Measurements from ENCODE around the gene AGPAT1. TPM values are rescaled to one million over a fixed set of nuclear protein-coding genes. Genes with fewer than 3 reads are reported as not detected.
A peak's percentile ranks its signal among the peaks of the same experiment; 100 is the strongest.
"Not testable (repeated sequence)": the region's sequence is repeated elsewhere in the genome, so short reads cannot be mapped to it uniquely, and the experiment has no call there.

Gene AGPAT1
- total RNA-seq, 2 donors from 2014 or later: 22.7 to 54.2 TPM

DNA sequence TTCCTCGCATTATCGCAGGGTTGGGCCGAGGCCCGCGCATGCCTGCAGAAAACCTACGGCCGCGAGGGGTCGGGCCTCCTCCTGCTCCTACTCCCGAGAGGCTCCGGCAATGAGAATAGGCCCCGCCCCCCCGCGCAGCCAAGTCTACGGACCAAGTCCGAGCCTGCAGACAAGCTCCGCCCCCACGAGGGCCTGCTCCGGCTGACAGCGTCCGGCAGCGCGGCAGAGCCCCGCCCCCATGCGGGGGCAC lies 19.7 kb upstream of the AGPAT1 start:
- Mint-ChIP-seq H3K27ac (peak overlapping the region; percentile 94), H3K36me3 (ENCODE audit: low read depth) (peaks cover 7% of the 10 kb centered on the region), H3K27me3 (no peaks in the 10 kb centered on the region), H3K4me1 (peaks cover 42% of the 10 kb centered on the region), H3K4me3 (peak overlapping the region; percentile 92)
- ATAC-seq (peak; percentile 83), DNase-seq (peak; percentile 96 to 100 (median 99))
- H3K9me3 ChIP-seq (ENCODE audit: control insufficient read depth, low read length, poor library complexity, severe bottlenecking): no peaks in the 10 kb centered on the region

DNA sequence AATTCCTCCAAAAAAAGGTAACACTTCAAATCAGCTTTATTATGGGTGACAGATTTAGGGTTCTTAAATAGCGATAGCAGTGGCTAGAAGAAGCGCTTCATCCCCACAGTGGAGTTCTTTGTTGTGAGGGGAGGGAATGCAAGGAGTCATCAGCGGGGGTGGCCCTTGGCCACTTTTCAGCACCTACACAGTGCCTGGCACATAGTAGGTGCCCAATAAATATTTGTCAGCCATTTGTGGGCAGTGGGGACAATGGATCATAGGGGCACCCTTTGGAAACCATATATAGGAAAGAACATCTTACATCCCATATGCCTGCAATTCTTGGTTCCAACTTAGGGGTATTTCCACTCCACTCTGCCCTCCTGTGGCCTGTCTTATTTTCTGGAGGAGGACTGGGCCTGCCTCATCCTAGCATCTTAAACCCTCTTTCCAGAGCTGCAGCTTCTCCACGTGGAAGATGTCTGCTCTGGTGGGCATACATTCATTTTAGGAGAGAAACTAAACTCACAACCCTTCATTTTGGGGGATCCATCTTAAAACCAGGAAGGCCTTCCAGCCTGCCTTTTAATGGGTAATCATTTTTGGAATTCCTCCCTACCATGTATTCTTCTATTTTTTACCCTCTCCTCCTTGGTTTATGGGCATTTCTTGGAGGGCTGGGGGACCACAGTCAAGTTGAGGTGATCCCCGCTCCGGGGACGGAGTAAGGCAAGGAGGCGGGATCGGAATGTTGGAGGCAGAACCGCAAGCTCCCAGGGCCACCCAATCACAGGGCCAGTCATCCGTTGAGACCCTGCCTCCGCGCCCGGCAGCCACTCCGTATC lies 19.2 kb upstream of the AGPAT1 start:
- Mint-ChIP-seq H3K4me1 (peaks cover 42% of the 10 kb centered on the region), H3K4me3 (peak overlapping the region; percentile 92), H3K36me3 (ENCODE audit: low read depth) (peaks cover 7% of the 10 kb centered on the region), H3K27ac (peak overlapping the region; percentile 94), H3K27me3 (no peaks in the 10 kb centered on the region)
- ATAC-seq: no peak
- no peak for DNase-seq
- H3K9me3 ChIP-seq (ENCODE audit: control insufficient read depth, low read length, poor library complexity, severe bottlenecking): no peaks in the 10 kb centered on the region

DNA sequence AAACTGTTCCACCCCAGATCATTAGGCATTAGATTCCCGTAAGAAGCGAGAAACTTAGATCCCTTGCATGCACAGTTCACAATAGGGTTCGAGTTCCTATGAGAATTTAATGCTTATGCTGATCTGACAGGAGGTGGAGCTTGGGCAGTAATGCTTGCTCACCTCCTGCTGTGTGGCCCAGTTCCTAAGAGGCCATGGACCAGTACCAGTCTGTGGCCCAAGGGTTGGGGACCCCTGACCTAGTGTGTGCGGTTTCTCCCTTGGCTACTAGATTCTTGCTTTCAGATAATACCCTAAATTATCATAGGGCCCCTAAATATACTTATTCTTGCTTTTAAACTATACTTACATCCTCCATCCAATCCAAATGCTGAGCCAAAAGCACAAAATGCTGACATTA lies 18.5 kb upstream of the AGPAT1 start:
- H3K9me3 ChIP-seq (ENCODE audit: control insufficient read depth, low read length, poor library complexity, severe bottlenecking): no peaks in the 10 kb centered on the region
- ATAC-seq (no peak), DNase-seq (no peak)
- Mint-ChIP-seq H3K4me3 (peak overlapping the region; percentile 92), H3K4me1 (peaks cover 43% of the 10 kb centered on the region), H3K36me3 (ENCODE audit: low read depth) (peaks cover 7% of the 10 kb centered on the region), H3K27me3 (no peaks in the 10 kb centered on the region), H3K27ac (peak overlapping the region; percentile 94)

DNA sequence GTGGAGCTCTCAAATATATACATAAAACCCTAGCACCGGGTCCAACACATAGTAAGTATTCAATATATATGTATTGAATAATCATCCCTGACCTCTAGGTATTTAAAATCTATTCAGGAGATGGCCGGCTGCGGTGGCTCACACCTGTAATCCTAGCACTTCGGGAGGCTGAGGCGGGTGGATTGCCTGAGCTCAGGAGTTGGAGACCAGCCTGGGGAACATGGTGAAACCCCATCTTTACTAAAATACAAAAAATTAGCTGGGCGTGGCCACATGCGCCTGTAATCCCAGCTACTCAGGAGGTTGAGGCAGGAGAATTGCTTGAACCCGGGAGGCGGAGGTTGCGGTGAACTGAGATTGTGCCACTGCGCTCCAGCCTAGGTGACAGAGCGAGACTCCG lies 17.2 kb upstream of the AGPAT1 start:
- Mint-ChIP-seq H3K4me1 (peaks cover 52% of the 10 kb centered on the region), H3K36me3 (ENCODE audit: low read depth) (peaks cover 12% of the 10 kb centered on the region), H3K4me3 (peak overlapping the region; percentile 99), H3K27ac (peak overlapping the region; percentile 98)
- not testable (repeated sequence) for H3K27me3 Mint-ChIP-seq; DNase-seq; H3K9me3 ChIP-seq (ENCODE audit: control insufficient read depth, low read length, poor library complexity, severe bottlenecking); ATAC-seq

DNA sequence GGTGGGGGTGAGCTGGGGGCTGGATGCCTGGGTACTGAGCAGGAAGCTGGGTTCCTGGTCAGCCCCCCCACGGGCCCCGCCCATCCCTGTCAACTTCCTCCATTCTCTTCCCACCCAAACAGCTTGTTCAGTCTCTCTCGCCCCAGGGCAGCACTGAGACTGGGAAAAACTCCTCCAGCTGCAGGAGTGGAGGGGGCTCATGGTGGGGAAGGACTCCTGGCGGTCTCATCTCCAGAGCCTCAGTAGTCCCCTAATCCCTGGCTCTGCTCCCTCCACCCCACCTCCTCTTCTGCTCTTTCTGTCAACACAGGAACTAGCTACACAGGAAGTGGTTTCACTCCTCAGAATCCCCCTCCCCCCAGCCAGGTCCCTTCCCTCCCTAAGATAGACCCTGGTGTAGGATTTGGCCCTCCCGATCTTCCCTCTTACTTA lies 16.7 kb upstream of the AGPAT1 start, which contains the start of gene GPSM3:
GPSM3 (minus strand) TSS at position 36 of the 432 bp plus-strand sequence. CDS start 130 bp downstream, outside the sequence.
- peaks cover 12% of the 10 kb centered on the region for H3K36me3 Mint-ChIP-seq (ENCODE audit: low read depth)
- ATAC-seq: no peak
- no peaks in the 10 kb centered on the region for H3K27me3 Mint-ChIP-seq
- DNase-seq: peak in 1 of 3 donors; percentile 44
- peak within 1 kb of the TSS; percentile 98 for H3K27ac Mint-ChIP-seq
- peaks cover 55% of the 10 kb centered on the region for H3K4me1 Mint-ChIP-seq
- H3K4me3 Mint-ChIP-seq: peak within 1 kb of the TSS; percentile 99
- no peaks in the 10 kb centered on the region for H3K9me3 ChIP-seq (ENCODE audit: control insufficient read depth, low read length, poor library complexity, severe bottlenecking)

DNA sequence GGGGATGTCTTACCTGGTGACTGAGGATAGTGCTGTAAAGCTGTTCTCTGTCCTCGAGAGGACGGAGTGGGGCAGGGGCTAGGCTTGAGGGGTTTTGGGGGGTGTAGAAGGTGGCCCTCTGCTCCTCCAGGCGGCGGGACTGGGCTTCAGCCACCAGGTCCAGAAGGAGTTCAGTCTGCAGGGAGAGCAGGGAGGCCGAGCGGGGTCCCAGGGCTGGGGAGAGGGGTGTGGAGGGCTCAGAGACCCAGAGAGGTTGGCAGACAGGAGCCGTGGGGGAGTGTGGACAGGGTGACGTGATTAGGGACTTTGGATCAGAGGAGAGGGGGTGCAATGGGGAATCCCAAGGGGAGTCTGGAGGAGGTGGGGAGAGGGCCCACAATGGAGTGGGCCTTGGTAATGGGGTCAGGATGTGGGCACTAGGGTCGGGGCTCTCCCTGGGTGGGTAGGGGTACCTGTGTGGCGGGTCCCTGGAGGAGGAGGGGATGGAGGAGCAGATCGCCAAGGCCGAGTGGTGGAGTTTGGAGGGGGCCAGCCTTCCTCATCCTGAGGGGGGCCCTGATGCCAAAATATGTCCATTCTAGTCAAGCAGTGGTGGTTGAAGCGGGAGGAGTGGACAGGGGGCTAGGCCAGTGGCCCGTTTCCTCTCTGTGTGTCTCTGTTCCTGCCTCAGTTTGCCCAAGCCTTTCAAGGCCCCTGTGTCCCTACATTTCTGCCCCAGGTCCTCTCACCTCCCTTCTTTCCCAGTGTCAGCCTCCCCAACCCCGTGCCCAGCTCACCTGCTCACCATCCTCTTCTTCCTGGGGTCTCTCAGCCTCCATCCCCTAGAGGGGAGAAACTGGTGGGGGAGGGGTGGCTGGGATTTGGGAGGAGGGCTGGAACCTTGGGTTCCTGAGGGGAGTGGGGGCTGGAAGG lies 16.1 kb upstream of the AGPAT1 start:
- ATAC-seq: no peak
- H3K9me3 ChIP-seq (ENCODE audit: control insufficient read depth, low read length, poor library complexity, severe bottlenecking): no peaks in the 10 kb centered on the region
- Mint-ChIP-seq H3K27ac (peak overlapping the region; percentile 98), H3K27me3 (no peaks in the 10 kb centered on the region), H3K4me1 (peaks cover 60% of the 10 kb centered on the region), H3K36me3 (ENCODE audit: low read depth) (peaks cover 12% of the 10 kb centered on the region), H3K4me3 (peak overlapping the region; percentile 99)
- DNase-seq: peak in 1 of 3 donors; percentile 45

DNA sequence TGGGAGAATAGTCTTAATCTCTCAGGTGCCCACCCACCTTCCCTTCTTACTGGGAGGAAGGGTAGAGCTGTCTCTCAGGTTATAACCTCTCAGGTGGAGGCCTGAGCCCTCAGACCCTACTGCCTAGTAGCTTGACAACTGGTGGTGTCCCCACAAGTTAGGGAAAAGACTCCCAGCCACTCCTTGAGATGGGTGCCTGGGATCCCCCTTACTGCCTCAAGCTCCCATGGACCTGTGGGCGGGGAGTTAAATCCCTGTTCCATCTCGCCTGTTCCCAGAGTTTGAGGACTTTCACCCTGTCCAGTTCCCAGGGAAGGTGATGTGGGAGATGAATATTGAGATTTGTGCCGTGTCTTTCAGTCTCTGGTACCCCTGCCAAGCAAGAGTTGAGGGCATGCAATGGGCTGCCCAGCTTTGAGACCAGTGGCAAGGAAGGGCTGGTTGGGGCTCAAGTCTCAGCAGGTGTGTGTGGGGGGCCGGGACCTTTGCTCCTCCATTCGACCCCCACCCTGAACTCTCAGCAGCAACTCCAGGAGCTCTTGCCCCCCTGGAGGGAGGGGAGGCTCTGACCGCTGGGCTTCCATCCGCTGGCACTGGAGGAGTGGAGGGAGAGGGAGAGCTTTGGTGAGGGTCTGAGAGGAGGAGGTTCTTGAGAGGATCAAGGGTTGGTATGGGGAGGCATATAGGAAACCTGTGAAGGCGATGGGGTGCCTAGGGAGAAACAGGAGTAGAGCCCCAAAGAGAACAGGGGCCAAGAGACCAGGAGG lies 15.2 kb upstream of the AGPAT1 start:
- Mint-ChIP-seq H3K4me1 (peaks cover 62% of the 10 kb centered on the region), H3K27ac (peak overlapping the region; percentile 98), H3K27me3 (no peaks in the 10 kb centered on the region), H3K36me3 (ENCODE audit: low read depth) (peaks cover 16% of the 10 kb centered on the region), H3K4me3 (peak overlapping the region; percentile 99)
- DNase-seq (no peak), ATAC-seq (no peak)
- no peaks in the 10 kb centered on the region for H3K9me3 ChIP-seq (ENCODE audit: control insufficient read depth, low read length, poor library complexity, severe bottlenecking)

DNA sequence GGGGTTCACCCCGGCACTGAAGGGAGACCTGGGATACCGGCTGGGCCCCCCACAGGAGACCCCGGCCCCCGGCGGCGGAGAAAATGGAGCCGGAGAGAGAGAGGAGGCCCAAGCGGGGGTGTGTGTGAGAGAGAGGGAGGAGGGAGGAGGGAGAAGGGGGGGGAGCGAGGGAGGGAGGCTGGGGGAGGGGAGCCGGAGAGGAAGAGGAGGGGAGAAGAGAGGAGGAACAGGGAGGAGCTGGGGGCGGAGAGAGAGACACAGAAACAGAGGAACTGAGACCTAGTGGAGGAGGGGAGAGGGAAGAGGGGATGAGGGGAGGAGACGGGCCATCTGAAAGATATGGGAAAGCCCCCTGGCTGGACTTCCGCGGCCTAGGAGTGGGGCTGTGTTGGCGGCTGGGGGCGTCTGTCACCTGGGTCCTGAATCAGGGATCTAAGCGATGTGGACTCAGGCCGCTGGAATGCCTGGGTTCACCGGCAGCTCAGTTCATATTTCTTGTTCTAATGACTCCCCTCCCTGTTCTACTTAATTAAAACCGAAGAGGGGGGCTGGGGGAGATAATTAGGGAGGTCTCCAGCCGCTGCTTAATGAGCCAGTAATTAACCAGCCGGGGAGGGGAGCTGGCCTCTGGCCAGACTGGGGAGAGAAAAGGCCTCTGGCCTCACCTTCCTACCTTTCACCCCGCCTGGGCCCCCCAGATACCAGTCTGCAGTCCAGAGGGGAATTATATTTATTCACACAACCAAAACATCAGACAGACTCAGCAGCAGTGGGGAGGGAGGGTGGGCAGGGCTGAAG lies 14.4 kb upstream of the AGPAT1 start, which contains the start of gene PBX2:
PBX2 (minus strand) TSS at position 149 of the 798 bp plus-strand sequence. CDS start 287 bp downstream, outside the sequence.
- peaks cover 65% of the 10 kb centered on the region for H3K4me1 Mint-ChIP-seq
- peak; percentile 47 to 73 (median 65) for DNase-seq
- no peaks in the 10 kb centered on the region for H3K27me3 Mint-ChIP-seq
- peak within 1 kb of the TSS; percentile 99 for H3K4me3 Mint-ChIP-seq
- H3K36me3 Mint-ChIP-seq (ENCODE audit: low read depth): peaks cover 20% of the 10 kb centered on the region
- peak; percentile 63 for ATAC-seq
- peak within 1 kb of the TSS; percentile 98 for H3K27ac Mint-ChIP-seq
- no peaks in the 10 kb centered on the region for H3K9me3 ChIP-seq (ENCODE audit: control insufficient read depth, low read length, poor library complexity, severe bottlenecking)

DNA sequence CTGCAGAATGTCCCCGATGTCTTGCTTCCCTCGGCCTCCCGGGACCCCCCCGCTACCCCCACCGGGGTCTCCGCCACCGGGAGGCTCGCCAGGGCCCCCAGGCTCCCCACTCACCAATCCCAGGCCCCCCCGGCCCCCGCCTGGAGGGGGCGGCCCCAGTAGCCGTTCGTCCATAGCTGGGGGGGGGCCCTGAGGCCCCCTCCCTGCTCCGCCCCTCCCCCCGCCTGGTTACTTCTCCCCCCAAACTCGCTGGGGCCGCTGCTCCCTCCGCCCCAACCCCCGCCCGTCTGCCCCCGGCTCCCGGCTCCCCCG lies 13.8 kb upstream of the AGPAT1 start:
- peak overlapping the region; percentile 98 for H3K27ac Mint-ChIP-seq
- no peak for ATAC-seq
- H3K36me3 Mint-ChIP-seq (ENCODE audit: low read depth): peaks cover 20% of the 10 kb centered on the region
- no peaks in the 10 kb centered on the region for H3K27me3 Mint-ChIP-seq
- H3K4me1 Mint-ChIP-seq: peaks cover 60% of the 10 kb centered on the region
- no peaks in the 10 kb centered on the region for H3K9me3 ChIP-seq (ENCODE audit: control insufficient read depth, low read length, poor library complexity, severe bottlenecking)
- DNase-seq: no peak
- H3K4me3 Mint-ChIP-seq: peak overlapping the region; percentile 99

DNA sequence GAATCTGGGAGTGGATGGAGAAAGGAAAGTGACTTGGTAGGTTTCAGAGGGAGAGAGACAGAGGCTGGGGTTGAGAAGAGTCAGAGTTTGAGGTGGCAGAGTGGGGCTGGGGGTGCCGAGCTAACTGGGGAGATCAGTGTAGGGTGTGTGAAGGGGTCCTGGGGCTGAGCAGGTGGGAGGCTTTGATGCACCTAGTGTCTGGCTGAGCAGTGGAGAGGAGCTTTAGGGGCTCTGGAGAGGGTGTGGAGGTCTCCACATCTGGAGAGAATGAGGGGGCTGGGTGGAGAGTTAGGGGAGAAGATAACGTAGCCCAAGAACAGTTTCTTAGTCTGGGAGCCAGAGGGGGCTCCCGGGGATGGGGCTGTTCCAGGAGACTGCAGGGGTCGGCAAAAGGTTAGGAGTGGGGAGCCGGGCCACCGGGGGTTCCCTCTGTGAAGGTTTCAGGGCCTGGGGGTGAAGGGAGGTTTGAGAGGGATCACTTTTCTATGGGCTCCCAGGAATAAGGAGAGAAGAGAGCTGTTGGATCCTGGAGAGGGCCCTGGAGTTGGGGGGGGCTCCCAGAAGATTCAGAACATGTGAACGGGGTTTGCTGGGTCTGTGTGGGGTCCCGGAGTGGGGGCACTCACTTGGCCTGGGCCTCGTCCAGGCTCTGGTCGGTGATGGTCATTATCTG lies 13.3 kb upstream of the AGPAT1 start:
- Mint-ChIP-seq H3K27me3 (no peaks in the 10 kb centered on the region), H3K4me1 (peaks cover 57% of the 10 kb centered on the region), H3K4me3 (peak overlapping the region; percentile 98), H3K36me3 (ENCODE audit: low read depth) (peaks cover 20% of the 10 kb centered on the region), H3K27ac (peak overlapping the region; percentile 98)
- no peaks in the 10 kb centered on the region for H3K9me3 ChIP-seq (ENCODE audit: control insufficient read depth, low read length, poor library complexity, severe bottlenecking)
- DNase-seq: no peak
- no peak for ATAC-seq

DNA sequence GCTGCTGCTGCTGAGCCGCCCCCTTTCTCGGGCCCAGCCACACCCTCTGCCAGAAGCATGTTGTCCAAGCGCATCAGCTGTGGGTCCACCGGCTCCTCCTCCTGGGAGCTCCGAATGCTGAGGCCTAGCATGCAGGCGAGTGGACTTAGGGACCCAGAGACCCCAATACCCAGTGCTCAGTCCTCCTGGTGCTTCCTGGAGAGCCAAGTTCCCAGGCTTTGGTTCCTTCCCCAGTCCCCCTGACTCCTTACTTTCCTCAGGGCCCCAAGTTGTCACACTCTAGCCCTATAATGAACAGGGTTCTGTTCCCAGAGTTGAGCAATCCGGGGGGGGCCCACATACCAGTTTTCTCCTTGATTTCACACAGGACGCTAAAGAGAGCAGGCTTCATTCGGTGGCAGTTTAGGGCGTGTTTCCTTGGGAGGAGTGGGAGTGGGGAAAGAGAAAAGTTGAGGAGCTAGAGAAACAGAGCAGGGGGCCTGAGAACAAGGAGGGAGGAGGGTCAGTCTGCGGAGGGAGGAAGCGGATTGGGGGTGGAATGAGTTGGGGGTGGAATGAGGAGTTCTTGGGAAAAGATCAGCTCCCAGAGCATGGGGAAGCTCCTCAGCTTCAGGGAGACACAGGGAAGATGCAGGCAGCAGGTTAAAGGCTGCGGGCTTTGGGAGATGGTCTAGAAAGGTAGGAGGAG lies 12.6 kb upstream of the AGPAT1 start:
- Mint-ChIP-seq H3K36me3 (ENCODE audit: low read depth) (peaks cover 20% of the 10 kb centered on the region), H3K4me3 (peak overlapping the region; percentile 98), H3K27ac (peak overlapping the region; percentile 98), H3K27me3 (no peaks in the 10 kb centered on the region), H3K4me1 (peaks cover 53% of the 10 kb centered on the region)
- H3K9me3 ChIP-seq (ENCODE audit: control insufficient read depth, low read length, poor library complexity, severe bottlenecking): no peaks in the 10 kb centered on the region
- ATAC-seq: no peak
- DNase-seq: no peak

Measured in T-helper 17 cell (primary cell).